Thyroid gland (tissue), 4 donors: ENCODE results near the gene KATNA1.

Experiments
- POLR2A ChIP-seq, 2 donors: fragments of 450-650 bp; IDR thresholded peaks; one replicate each; pipeline ENCODE4 v1.6.1; 2017; ENCODE audit warnings: antibody characterized with exemption in 2 of 2, mild to moderate bottlenecking in 2 of 2, moderate library complexity in 1 of 2
- TF ChIP-seq, protein P1 (sequence below), 6 experiments: fragments of 200-600 bp in 3 of 6; fragments of 450-650 bp in 3 of 6; sonication (generic) in 3 of 6; IDR thresholded peaks; one replicate each; pipeline ENCODE4 v1.5.1; 2016 to 2019; ENCODE audit warnings: antibody characterized with exemption in 6 of 6, mild to moderate bottlenecking in 2 of 6, inconsistent platforms in 1 of 6, moderate library complexity in 1 of 6

DNA sequence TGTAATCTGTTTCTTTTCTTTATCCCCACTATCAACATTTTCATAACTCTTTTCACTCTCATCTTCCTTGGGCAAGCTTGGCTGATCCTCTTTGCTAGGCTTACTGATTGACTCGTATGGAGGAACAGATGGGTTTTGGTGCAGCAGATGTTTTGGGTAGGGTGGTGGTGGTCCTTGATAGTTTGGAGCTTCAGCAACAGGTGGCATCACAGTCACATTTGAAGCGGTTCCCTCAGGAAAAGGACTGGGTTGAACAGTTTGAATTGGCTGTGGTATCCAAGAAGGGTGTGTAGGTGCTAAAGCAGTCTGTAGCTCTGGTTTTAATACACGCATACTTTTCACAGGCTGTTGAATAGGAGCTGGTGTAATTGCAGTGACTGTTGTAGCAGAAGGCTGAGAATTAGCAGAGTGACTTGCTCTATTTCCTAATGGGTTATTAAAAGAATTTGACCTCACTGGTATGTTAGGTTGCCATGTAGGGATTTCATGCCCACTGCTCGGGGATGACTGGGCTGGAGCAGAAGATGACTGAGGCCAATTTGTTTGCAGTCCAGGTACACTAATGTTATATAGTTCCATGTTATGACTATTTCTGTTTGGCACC is 34.8 kb upstream of the KATNA1 start:
- TF ChIP-seq, protein P1, sequence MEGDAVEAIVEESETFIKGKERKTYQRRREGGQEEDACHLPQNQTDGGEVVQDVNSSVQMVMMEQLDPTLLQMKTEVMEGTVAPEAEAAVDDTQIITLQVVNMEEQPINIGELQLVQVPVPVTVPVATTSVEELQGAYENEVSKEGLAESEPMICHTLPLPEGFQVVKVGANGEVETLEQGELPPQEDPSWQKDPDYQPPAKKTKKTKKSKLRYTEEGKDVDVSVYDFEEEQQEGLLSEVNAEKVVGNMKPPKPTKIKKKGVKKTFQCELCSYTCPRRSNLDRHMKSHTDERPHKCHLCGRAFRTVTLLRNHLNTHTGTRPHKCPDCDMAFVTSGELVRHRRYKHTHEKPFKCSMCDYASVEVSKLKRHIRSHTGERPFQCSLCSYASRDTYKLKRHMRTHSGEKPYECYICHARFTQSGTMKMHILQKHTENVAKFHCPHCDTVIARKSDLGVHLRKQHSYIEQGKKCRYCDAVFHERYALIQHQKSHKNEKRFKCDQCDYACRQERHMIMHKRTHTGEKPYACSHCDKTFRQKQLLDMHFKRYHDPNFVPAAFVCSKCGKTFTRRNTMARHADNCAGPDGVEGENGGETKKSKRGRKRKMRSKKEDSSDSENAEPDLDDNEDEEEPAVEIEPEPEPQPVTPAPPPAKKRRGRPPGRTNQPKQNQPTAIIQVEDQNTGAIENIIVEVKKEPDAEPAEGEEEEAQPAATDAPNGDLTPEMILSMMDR (IDR thresholded peaks at IDR 0.05) = no peak
- TF ChIP-seq POLR2A (IDR thresholded peaks at IDR 0.05) = no peak
